Prostate gland (tissue), 2 donors: ENCODE measurements around the gene WDR18. TPM values are rescaled to one million over a fixed set of nuclear protein-coding genes. Genes with fewer than 3 reads are reported as not detected.
"Not testable (repeated sequence)": the region's sequence is repeated elsewhere in the genome, so short reads cannot be mapped to it uniquely, and the experiment has no call there.

ENCODE experiments used
- DNase-seq: peaks from one replicate; pipeline ENCODE4 v3.0.0-alpha.2; 2019; ENCODE audit warnings: low spot score
- H3K27ac ChIP-seq, 2 donors: fragments of 200-600 bp; sonication (generic); 2 replicates each; pipeline ENCODE4 v1.5.1; 2017 to 2019
- H3K27me3 ChIP-seq: fragments of 200-600 bp; sonication (generic); replicated peaks from 2 replicates; pipeline ENCODE4 v1.5.1; 2019; ENCODE audit not compliant: insufficient read depth
- H3K36me3 ChIP-seq, 2 donors: fragments of 200-600 bp; sonication (generic); 1 replicate in 1 of 2; 2 replicates in 1 of 2; pipeline versions ENCODE4 v1.5.1 to v1.8.1; 2017 to 2019
- H3K4me1 ChIP-seq: fragments of 200-600 bp; sonication (generic); replicated peaks from 2 replicates; pipeline ENCODE4 v1.5.1; 2019
- H3K4me3 ChIP-seq, 2 donors: fragments of 200-600 bp; sonication (generic); 2 replicates each; pipeline ENCODE4 v1.5.1; 2017 to 2019
- H3K9me3 ChIP-seq: fragments of 200-600 bp; sonication (generic); 2 replicates; pipeline ENCODE4 v1.5.1; 2017
- CTCF ChIP-seq, 4 experiments: fragments of 200-600 bp in 2 of 4; fragments of 450-650 bp in 2 of 4; sonication (generic) in 2 of 4; IDR thresholded peaks; 1 replicate in 3 of 4; 2 replicates in 1 of 4; pipeline ENCODE4 v1.5.1; 2016 to 2019; ENCODE audit warnings: antibody characterized with exemption in 4 of 4, mild to moderate bottlenecking in 2 of 4, moderate library complexity in 2 of 4
- POLR2A ChIP-seq: fragments of 450-650 bp; IDR thresholded peaks from one replicate; pipeline ENCODE4 v1.6.1; 2016; ENCODE audit warnings: antibody characterized with exemption, mild to moderate bottlenecking
- POLR2AphosphoS5 ChIP-seq: sonication (generic); formaldehyde crosslinking; IDR thresholded peaks from one replicate; pipeline ENCODE4 v1.6.1; 2017; ENCODE audit warnings: antibody characterized with exemption
- WGBS: methylation state at CpG from one replicate; pipeline ENCODE4 v1.1.5; 2018; 5-methylcytosine and 5-hydroxymethylcytosine counted together
- intact Hi-C: fragments of 100-400 bp; cut with DNase I; formaldehyde crosslinking; loops from one replicate; pipeline ENCODE4 v1.14.2; 2022
- total RNA-seq, 2 donors: library from RNA; depleted of rRNA; stranded (reverse); fragments of >200 nt; gene quantifications; one replicate each; pipeline ENCODE4 v1.1.0, GENCODE V29; 2016

Gene WDR18
- total RNA-seq, 2 donors from 2014 or later = 35.0 to 94.8 TPM

GRCh38 chr19:956766-957440 lies 27.2 kb upstream of the WDR18 start:
- Histone ChIP-seq H3K4me3 (no peak overlapping the region), H3K9me3 (no peaks in the 10 kb centered on the region), H3K27ac (no peak overlapping the region), H3K4me1 (peaks cover 8% of the 10 kb centered on the region), H3K36me3 (no peaks in the 10 kb centered on the region), H3K27me3 (no peaks in the 10 kb centered on the region)
- DNase-seq = no peak
- TF ChIP-seq POLR2A (no peak), POLR2AphosphoS5 (no peak), CTCF (IDR thresholded peaks at IDR 0.05) (no peak)
- intact Hi-C loops = no loop called here
- 48% methylated on average over 25 of the region's 27 CpGs for WGBS

- H3K27ac ChIP-seq, DNase-seq, H3K36me3 ChIP-seq, H3K4me3 ChIP-seq, intact Hi-C loops, H3K27me3 ChIP-seq, H3K4me1 ChIP-seq, H3K9me3 ChIP-seq: not testable (repeated sequence)
- WGBS = 92% methylated on average over 9 of the region's 9 CpGs
Measured at GRCh38 chr19:957578-957977, 26.6 kb upstream of the WDR18 start.

GRCh38 chr19:958967-959855 lies 24.9 kb upstream of the WDR18 start:
- TF ChIP-seq CTCF (IDR thresholded peaks at IDR 0.05) (no peak), POLR2AphosphoS5 (peak; percentile 17), POLR2A (no peak)
- no peaks in the 10 kb centered on the region for H3K36me3 ChIP-seq
- no peak for DNase-seq
- H3K27me3 ChIP-seq = no peaks in the 10 kb centered on the region
- intact Hi-C loops = no loop called here
- H3K27ac ChIP-seq = no peak overlapping the region
- no peaks in the 10 kb centered on the region for H3K4me1 ChIP-seq
- no peaks in the 10 kb centered on the region for H3K9me3 ChIP-seq
- no peak overlapping the region for H3K4me3 ChIP-seq
- WGBS = 84% methylated on average over 36 of the region's 36 CpGs

- DNase-seq = no peak
Measured at GRCh38 chr19:960020-960419, 24.1 kb upstream of the WDR18 start.

GRCh38 chr19:960601-960938 lies 23.6 kb upstream of the WDR18 start:
- intact Hi-C loops = no loop called here
- DNase-seq = no peak
- Histone ChIP-seq H3K9me3 (no peaks in the 10 kb centered on the region), H3K36me3 (no peaks in the 10 kb centered on the region), H3K4me3 (no peak overlapping the region), H3K4me1 (no peaks in the 10 kb centered on the region), H3K27ac (no peak overlapping the region), H3K27me3 (no peaks in the 10 kb centered on the region)
- 79% methylated on average over 8 of the region's 8 CpGs for WGBS
- TF ChIP-seq POLR2A (no peak), CTCF (IDR thresholded peaks at IDR 0.05) (no peak), POLR2AphosphoS5 (no peak)

More at GRCh38 chr19:960020-960419, 24.1 kb upstream of the WDR18 start:
- Histone ChIP-seq H3K4me3 (no peak overlapping the region), H3K27me3 (no peaks in the 10 kb centered on the region), H3K27ac (no peak overlapping the region), H3K9me3 (no peaks in the 10 kb centered on the region), H3K4me1 (no peaks in the 10 kb centered on the region), H3K36me3 (no peaks in the 10 kb centered on the region)
- TF ChIP-seq POLR2AphosphoS5 (no peak), CTCF (IDR thresholded peaks at IDR 0.05) (no peak), POLR2A (no peak)
- intact Hi-C loops = no loop called here
- WGBS = 63% methylated on average over 12 of the region's 12 CpGs
